ENCODE results near the gene ABCA7. TPM values are rescaled to one million over a fixed set of nuclear protein-coding genes. Genes with fewer than 3 reads are reported as not detected.

Gene ABCA7
- total and polyA plus RNA-seq, 2 of the 13 experiments (the other 11 are each of a cell fraction or from before 2014, with no cell fraction given): 4.4 to 32.4 TPM

DNA sequence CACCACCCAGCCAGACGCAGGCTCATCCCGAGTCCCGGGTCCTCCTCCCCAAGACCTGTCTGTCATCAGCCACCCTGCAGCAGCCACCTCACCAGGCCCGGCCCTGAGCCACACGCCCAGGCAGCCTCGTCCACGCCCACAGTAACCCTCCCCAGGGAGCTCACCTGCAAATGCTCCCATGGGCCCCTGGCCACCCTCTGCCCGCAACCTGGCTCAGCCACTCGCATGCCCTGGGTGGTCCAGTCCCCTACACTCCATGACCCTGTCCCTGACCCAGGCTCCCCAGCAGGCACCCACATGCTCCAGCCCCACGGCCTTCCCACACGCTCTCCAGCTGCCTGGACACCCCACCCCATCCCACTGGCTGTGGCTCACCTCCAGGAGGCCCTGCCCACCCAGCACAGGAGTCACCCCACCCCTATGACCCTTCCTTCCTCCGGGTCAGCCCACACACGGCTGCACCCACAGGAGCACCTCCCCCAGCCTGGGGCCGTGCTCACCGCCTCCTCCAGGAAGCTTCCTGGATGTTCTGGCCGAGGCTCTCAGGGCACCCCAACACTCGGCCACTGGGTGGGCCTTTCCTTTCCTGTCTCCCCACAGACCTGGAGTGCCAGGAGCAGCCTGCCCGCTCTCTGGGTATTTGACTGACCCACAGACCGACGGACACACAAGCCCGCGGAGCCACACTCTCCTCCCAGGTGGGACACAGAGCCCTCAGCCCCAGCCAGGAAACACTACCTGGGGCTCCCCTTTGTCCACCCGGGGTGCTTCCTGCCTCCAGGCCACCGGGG, 22.6 kb upstream of the ABCA7 start (continued):
- TF ChIP-seq NAIF1 (CRISPR knock-in tag; IDR thresholded peaks at IDR 0.05; ENCODE audit: borderline replicate concordance) (no peak), AKAP8 (CRISPR knock-in tag; IDR thresholded peaks at IDR 0.05) (peak; percentile 10; the same call in 1 of the 2 replicates), TRIM24 (CRISPR knock-in tag; IDR thresholded peaks at IDR 0.05) (no peak), MED13 (CRISPR knock-in tag; IDR thresholded peaks at IDR 0.05) (no peak), SOX5 (CRISPR knock-in tag; IDR thresholded peaks at IDR 0.05; ENCODE audit: borderline replicate concordance) (no peak), HNRNPLL (IDR thresholded peaks at IDR 0.05; ENCODE audit: low read depth, low read length, poor library complexity, severe bottlenecking) (no peak), FLYWCH1 (CRISPR knock-in tag; IDR thresholded peaks at IDR 0.05) (no peak), ZNF552 (CRISPR knock-in tag; IDR thresholded peaks at IDR 0.05; ENCODE audit: borderline replicate concordance) (no peak), HNRNPL (IDR thresholded peaks at IDR 0.05; ENCODE audit: low read depth, low read length) (0 out of 2 replicates have a peak, but pooled peaks have one; percentile 13), CC2D1A (CRISPR knock-in tag; IDR thresholded peaks at IDR 0.05) (no peak), HOXD1 (CRISPR knock-in tag; IDR thresholded peaks at IDR 0.05) (no peak), ZNF30 (CRISPR knock-in tag; IDR thresholded peaks at IDR 0.05) (no peak), AGO2 (optimal IDR thresholded peaks at IDR 0.05; ENCODE audit: low read depth, low read length) (peak; percentile 77), ZNF816 (CRISPR knock-in tag; IDR thresholded peaks at IDR 0.05; ENCODE audit: borderline replicate concordance) (no peak), RBM22 (optimal IDR thresholded peaks at IDR 0.05; ENCODE audit: low read length) (peak; percentile 21)
- TF ChIP-seq, protein P1, sequence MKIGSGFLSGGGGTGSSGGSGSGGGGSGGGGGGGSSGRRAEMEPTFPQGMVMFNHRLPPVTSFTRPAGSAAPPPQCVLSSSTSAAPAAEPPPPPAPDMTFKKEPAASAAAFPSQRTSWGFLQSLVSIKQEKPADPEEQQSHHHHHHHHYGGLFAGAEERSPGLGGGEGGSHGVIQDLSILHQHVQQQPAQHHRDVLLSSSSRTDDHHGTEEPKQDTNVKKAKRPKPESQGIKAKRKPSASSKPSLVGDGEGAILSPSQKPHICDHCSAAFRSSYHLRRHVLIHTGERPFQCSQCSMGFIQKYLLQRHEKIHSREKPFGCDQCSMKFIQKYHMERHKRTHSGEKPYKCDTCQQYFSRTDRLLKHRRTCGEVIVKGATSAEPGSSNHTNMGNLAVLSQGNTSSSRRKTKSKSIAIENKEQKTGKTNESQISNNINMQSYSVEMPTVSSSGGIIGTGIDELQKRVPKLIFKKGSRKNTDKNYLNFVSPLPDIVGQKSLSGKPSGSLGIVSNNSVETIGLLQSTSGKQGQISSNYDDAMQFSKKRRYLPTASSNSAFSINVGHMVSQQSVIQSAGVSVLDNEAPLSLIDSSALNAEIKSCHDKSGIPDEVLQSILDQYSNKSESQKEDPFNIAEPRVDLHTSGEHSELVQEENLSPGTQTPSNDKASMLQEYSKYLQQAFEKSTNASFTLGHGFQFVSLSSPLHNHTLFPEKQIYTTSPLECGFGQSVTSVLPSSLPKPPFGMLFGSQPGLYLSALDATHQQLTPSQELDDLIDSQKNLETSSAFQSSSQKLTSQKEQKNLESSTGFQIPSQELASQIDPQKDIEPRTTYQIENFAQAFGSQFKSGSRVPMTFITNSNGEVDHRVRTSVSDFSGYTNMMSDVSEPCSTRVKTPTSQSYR (CRISPR knock-in tag; IDR thresholded peaks at IDR 0.05; ENCODE audit: borderline replicate concordance): peak; percentile 28; the same call in 1 of the 2 replicates
- TF ChIP-seq, protein P2, sequence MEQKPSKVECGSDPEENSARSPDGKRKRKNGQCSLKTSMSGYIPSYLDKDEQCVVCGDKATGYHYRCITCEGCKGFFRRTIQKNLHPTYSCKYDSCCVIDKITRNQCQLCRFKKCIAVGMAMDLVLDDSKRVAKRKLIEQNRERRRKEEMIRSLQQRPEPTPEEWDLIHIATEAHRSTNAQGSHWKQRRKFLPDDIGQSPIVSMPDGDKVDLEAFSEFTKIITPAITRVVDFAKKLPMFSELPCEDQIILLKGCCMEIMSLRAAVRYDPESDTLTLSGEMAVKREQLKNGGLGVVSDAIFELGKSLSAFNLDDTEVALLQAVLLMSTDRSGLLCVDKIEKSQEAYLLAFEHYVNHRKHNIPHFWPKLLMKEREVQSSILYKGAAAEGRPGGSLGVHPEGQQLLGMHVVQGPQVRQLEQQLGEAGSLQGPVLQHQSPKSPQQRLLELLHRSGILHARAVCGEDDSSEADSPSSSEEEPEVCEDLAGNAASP (CRISPR knock-in tag; IDR thresholded peaks at IDR 0.05; ENCODE audit: borderline replicate concordance): no peak
- TF ChIP-seq, protein P3, sequence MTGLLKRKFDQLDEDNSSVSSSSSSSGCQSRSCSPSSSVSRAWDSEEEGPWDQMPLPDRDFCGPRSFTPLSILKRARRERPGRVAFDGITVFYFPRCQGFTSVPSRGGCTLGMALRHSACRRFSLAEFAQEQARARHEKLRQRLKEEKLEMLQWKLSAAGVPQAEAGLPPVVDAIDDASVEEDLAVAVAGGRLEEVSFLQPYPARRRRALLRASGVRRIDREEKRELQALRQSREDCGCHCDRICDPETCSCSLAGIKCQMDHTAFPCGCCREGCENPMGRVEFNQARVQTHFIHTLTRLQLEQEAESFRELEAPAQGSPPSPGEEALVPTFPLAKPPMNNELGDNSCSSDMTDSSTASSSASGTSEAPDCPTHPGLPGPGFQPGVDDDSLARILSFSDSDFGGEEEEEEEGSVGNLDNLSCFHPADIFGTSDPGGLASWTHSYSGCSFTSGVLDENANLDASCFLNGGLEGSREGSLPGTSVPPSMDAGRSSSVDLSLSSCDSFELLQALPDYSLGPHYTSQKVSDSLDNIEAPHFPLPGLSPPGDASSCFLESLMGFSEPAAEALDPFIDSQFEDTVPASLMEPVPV (CRISPR knock-in tag; IDR thresholded peaks at IDR 0.05): no peak
- TF ChIP-seq, protein P4, sequence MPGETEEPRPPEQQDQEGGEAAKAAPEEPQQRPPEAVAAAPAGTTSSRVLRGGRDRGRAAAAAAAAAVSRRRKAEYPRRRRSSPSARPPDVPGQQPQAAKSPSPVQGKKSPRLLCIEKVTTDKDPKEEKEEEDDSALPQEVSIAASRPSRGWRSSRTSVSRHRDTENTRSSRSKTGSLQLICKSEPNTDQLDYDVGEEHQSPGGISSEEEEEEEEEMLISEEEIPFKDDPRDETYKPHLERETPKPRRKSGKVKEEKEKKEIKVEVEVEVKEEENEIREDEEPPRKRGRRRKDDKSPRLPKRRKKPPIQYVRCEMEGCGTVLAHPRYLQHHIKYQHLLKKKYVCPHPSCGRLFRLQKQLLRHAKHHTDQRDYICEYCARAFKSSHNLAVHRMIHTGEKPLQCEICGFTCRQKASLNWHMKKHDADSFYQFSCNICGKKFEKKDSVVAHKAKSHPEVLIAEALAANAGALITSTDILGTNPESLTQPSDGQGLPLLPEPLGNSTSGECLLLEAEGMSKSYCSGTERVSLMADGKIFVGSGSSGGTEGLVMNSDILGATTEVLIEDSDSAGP (CRISPR knock-in tag; IDR thresholded peaks at IDR 0.05; ENCODE audit: borderline replicate concordance): peak; percentile 20; the same call in 1 of the 2 replicates

All from HepG2 (cell line).